T-helper 9 cell (primary cell): ENCODE measurements around the gene GNA12.
A peak's percentile ranks its signal among the peaks of the same experiment; 100 is the strongest.
"Not testable (repeated sequence)": the region's sequence is repeated elsewhere in the genome, so short reads cannot be mapped to it uniquely, and the experiment has no call there.

Experiments used
- DNase-seq: peaks from one replicate; pipeline ENCODE4 v3.0.0-alpha.2; 2020

The GNA12 gene

GRCh38 chr7:2724453-2725177 lies 119.5 kb downstream of the GNA12 start:
- no peak for DNase-seq

GRCh38 chr7:2724036-2724435 lies 120.1 kb downstream of the GNA12 start:
- not testable (repeated sequence) for DNase-seq

GRCh38 chr7:2723138-2723850 lies 120.8 kb downstream of the GNA12 start:
- DNase-seq, result no peak

GRCh38 chr7:2722591-2722990 lies 121.5 kb downstream of the GNA12 start:
- DNase-seq, result no peak

- DNase-seq, result no peak
These were observed 122.3 kb downstream of the GNA12 start for GRCh38 chr7:2721842-2722241.

- DNase-seq, result no peak
These were observed 124.1 kb downstream of the GNA12 start for GRCh38 chr7:2720024-2720423.

GRCh38 chr7:2719007-2719406 lies 125.1 kb downstream of the GNA12 start:
- DNase-seq, result peak; percentile 62

- DNase-seq, result no peak
These were observed 125.7 kb downstream of the GNA12 start for GRCh38 chr7:2718296-2718965.

- DNase-seq, result no peak
These were observed 126.5 kb downstream of the GNA12 start for GRCh38 chr7:2717293-2718261.

GRCh38 chr7:2716906-2717292 lies 127.2 kb downstream of the GNA12 start:
- DNase-seq, result no peak

- no peak for DNase-seq
These were observed 127.6 kb downstream of the GNA12 start for GRCh38 chr7:2716488-2716887.

GRCh38 chr7:2715341-2716231 lies 128.5 kb downstream of the GNA12 start:
- DNase-seq, result no peak

GRCh38 chr7:2714636-2715035 lies 129.5 kb downstream of the GNA12 start:
- no peak for DNase-seq

GRCh38 chr7:2713978-2714377 lies 130.1 kb downstream of the GNA12 start:
- DNase-seq, result no peak

GRCh38 chr7:2713370-2713769 lies 130.7 kb downstream of the GNA12 start:
- DNase-seq, result no peak

GRCh38 chr7:2711895-2712675 lies 132.0 kb downstream of the GNA12 start:
- DNase-seq, result no peak

GRCh38 chr7:2710901-2711551 lies 133.1 kb downstream of the GNA12 start:
- DNase-seq, result peak; percentile 21

GRCh38 chr7:2710286-2710655 lies 133.8 kb downstream of the GNA12 start:
- DNase-seq, result peak; percentile 61

- DNase-seq, result peak; percentile 70
These were observed 134.4 kb downstream of the GNA12 start for GRCh38 chr7:2709553-2710285.
